K562 (cell line): ENCODE measurements around the gene C1RL.

Source experiments
- CTCF ChIP-seq, 3 experiments: IDR thresholded peaks in 2 of 3; conservative IDR thresholded peaks in 1 of 3; 2 replicates each; pipeline ENCODE4 v1.5.1; 2011 to 2012; ENCODE audit warnings: low read length in 3 of 3, mild to moderate bottlenecking in 3 of 3, control low read depth in 2 of 3, improper control_type of control experiment in 1 of 3, inconsistent platforms in 1 of 3, low read depth in 1 of 3, mixed read lengths in 1 of 3, moderate library complexity in 1 of 3; ENCODE audit not compliant: insufficient read depth in 2 of 3
- ETV6 ChIP-seq, 3 experiments: fragments of 150-350 bp in 1 of 3; sonication (generic) in 1 of 3; formaldehyde crosslinking in 1 of 3; IDR thresholded peaks; 2 replicates each; pipeline versions ENCODE4 v1.6.1 to v1.8.0; 2014 to 2022; ENCODE audit warnings: borderline replicate concordance in 2 of 3, low read depth in 2 of 3, antibody characterized with exemption in 1 of 3, low read length in 1 of 3, mild to moderate bottlenecking in 1 of 3, missing genetic modification reagents in 1 of 3
- GTF2F1 ChIP-seq: IDR thresholded peaks from 2 replicates; pipeline ENCODE4 v1.6.1; 2011; ENCODE audit warnings: low read depth, low read length, improper control_type of control experiment
- HDAC6 ChIP-seq: IDR thresholded peaks from 2 replicates; pipeline ENCODE4 v1.6.1; 2012; ENCODE audit warnings: low read depth, mild to moderate bottlenecking, control low read depth, inconsistent platforms, low read length, moderate library complexity
- PML ChIP-seq: IDR thresholded peaks from 2 replicates; pipeline ENCODE4 v1.6.1; 2012; ENCODE audit warnings: low read length, inconsistent platforms
- POLR2AphosphoS5 ChIP-seq: IDR thresholded peaks from 2 replicates; pipeline ENCODE4 v1.6.1; 2011; ENCODE audit warnings: mild to moderate bottlenecking, low read depth, low read length, moderate library complexity; ENCODE audit not compliant: control insufficient read depth, insufficient read depth
- ZNF263 ChIP-seq: sonication (generic); formaldehyde crosslinking; IDR thresholded peaks from 2 replicates; pipeline ENCODE4 v1.8.0; 2022; ENCODE audit warnings: mild to moderate bottlenecking, missing genetic modification reagents, borderline replicate concordance
- ZNF785 ChIP-seq: fragments of 250-450 bp; sonication (Bioruptor Pico); IDR thresholded peaks from 2 replicates; pipeline ENCODE4 v1.4.0; 2020; ENCODE audit warnings: mild to moderate bottlenecking
- TF ChIP-seq, protein P1 (sequence below): fragments of 250-450 bp; sonication (Bioruptor Pico); IDR thresholded peaks from 2 replicates; pipeline ENCODE4 v1.6.1; 2021; ENCODE audit warnings: mild to moderate bottlenecking

- TF ChIP-seq CTCF (IDR thresholded peaks at IDR 0.05 in 2 of 3, conservative IDR thresholded peaks at IDR 0.05 in 1 of 3; ENCODE audit: insufficient read depth in 2 of 3, low read depth in 1 of 3, low read length in 3 of 3) = no peak
- TF ChIP-seq GTF2F1 = no peak
- TF ChIP-seq ZNF785 (CRISPR knock-in tag) = no peak
- no peak for TF ChIP-seq HDAC6
- no peak for TF ChIP-seq PML
- no peak for TF ChIP-seq ZNF263 (CRISPR knock-in tag)
- no peak for TF ChIP-seq POLR2AphosphoS5
- TF ChIP-seq ETV6 (IDR thresholded peaks at IDR 0.05; ENCODE audit: borderline replicate concordance in 1 of 2, low read depth in 2 of 2, low read length in 1 of 2) = no peak
- TF ChIP-seq ETV6 (CRISPR knock-in tag; IDR thresholded peaks at IDR 0.05; ENCODE audit: borderline replicate concordance) = no peak
- TF ChIP-seq, protein P1, sequence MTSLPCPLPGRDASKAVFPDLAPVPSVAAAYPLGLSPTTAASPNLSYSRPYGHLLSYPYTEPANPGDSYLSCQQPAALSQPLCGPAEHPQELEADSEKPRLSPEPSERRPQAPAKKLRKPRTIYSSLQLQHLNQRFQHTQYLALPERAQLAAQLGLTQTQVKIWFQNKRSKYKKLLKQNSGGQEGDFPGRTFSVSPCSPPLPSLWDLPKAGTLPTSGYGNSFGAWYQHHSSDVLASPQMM (CRISPR knock-in tag) = no peak
Observed at GRCh38 chr12:7099290-7099996, 9.6 kb downstream of the C1RL start.
